ENCODE measurements around the gene HMCN2. TPM values are rescaled to one million over a fixed set of nuclear protein-coding genes. Genes with fewer than 3 reads are reported as not detected.

HMCN2 gene
- polyA plus RNA-seq, 1 of the 3 experiments (the other 2 are of a cell fraction) = 0.15 TPM

GRCh38 chr9:130414910-130415746 is 149.6 kb downstream of the HMCN2 start (continued):
- TF ChIP-seq SMC3 (IDR thresholded peaks at IDR 0.05; ENCODE audit: low read depth, low read length) (no peak), CTCF (IDR thresholded peaks at IDR 0.05) (no peak), PBX3 (IDR thresholded peaks at IDR 0.05) (0 out of 2 replicates have a peak, but pooled peaks have one; percentile 8), JUND (IDR thresholded peaks at IDR 0.05) (no peak), SIN3A (IDR thresholded peaks at IDR 0.05; ENCODE audit: borderline replicate concordance, low read depth, low read length) (no peak), ELF1 (IDR thresholded peaks at IDR 0.05) (no peak), MEF2A (IDR thresholded peaks at IDR 0.05; ENCODE audit: borderline replicate concordance, low read depth) (no peak), GATA2 (CRISPR knock-in tag; IDR thresholded peaks at IDR 0.05) (no peak; the same call in 1 of the 2 replicates)

DNA sequence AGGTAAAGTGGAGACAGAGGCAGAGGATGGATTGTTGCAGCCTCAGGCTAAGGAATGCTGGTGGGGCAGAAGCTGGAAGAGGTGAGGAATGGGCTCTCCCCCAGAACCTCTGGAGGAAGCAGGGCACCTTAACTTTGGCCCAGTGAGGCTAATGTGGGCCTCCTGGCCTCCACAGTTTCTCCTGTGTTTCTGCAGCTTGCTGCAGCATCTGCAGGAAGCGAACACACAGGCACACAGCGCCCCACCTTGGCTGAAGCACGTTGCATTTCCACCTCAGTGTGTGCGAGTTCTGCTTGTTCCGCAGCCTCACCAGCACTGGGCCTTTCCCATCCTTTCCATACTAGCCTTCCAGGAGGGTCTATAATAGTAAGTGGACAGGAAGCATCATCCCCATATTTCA is 152.0 kb downstream of the HMCN2 start:
- no peak overlapping the region for H3K4me2 ChIP-seq
- ChIA-PET CTCF (no interaction called here), POLR2A (no interaction called here)
- peaks cover 6% of the 10 kb centered on the region for H3F3A ChIP-seq (replicated peaks; ENCODE audit: insufficient read depth)
- 88% methylated on average over 4 of the region's 5 CpGs for WGBS (ENCODE audit: low lambda C conversion rate)
- no peak overlapping the region; a peak in 1 of 4 replicates for H3K27ac ChIP-seq (ENCODE audit: low read depth in 2 of 2, low read length in 1 of 2)
- no peaks in the 10 kb centered on the region for H3K79me2 ChIP-seq (ENCODE audit: insufficient read depth)
- H3K9ac ChIP-seq = no peak overlapping the region
- 0 out of 2 replicates have a peak, but pooled peaks cover 4% of the 10 kb centered on the region for H3K27me3 ChIP-seq (ENCODE audit: insufficient read depth)
- H3K9me3 ChIP-seq = no peaks in the 10 kb centered on the region
- no peak overlapping the region for H2AFZ ChIP-seq (ENCODE audit: low read depth)
- peaks cover 15 to 36% of the 10 kb centered on the region in 2 experiments; a peak in 3 of 4 replicates for H3K4me1 ChIP-seq (ENCODE audit: control insufficient read depth in 1 of 2, insufficient read depth in 2 of 2, low read depth in 1 of 2, low read length in 1 of 2)
- H3K9me2 ChIP-seq = no peaks in the 10 kb centered on the region
- no peak for DNase-seq
- H3K36me3 ChIP-seq (replicated peaks in 1 of 2; ENCODE audit: control insufficient read depth in 1 of 2, insufficient read depth in 2 of 2, low read length in 1 of 2) = no peaks in the 10 kb centered on the region
- H3K4me3 ChIP-seq (ENCODE audit: low read depth in 2 of 2, low read length in 1 of 2) = no peak overlapping the region
- H4K20me1 ChIP-seq (ENCODE audit: insufficient read depth) = no peaks in the 10 kb centered on the region
- TF ChIP-seq FOXJ3 (CRISPR knock-in tag; IDR thresholded peaks at IDR 0.05) (no peak), RAD21 (IDR thresholded peaks at IDR 0.05; ENCODE audit: low read length) (peak; percentile 41), SMC3 (IDR thresholded peaks at IDR 0.05; ENCODE audit: low read depth, low read length) (no peak)

DNA sequence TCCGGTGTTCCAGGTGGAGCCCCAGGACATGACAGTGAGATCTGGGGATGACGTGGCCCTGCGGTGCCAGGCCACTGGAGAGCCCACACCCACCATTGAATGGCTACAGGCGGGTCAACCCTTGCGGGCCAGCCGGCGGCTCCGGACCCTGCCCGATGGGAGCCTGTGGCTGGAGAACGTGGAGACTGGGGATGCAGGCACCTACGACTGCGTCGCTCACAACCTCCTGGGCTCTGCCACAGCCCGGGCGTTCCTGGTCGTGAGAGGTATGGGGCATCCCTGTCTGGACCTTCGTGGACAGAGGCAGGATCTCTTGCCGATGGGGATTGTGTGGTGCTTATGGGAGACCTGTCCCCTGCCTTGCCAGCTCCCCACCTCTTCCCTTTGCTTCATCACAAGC is 153.2 kb downstream of the HMCN2 start:
- Histone ChIP-seq H3F3A (replicated peaks; ENCODE audit: insufficient read depth) (peaks cover 6% of the 10 kb centered on the region), H4K20me1 (ENCODE audit: insufficient read depth) (no peaks in the 10 kb centered on the region), H3K9me2 (no peaks in the 10 kb centered on the region), H3K79me2 (ENCODE audit: insufficient read depth) (no peaks in the 10 kb centered on the region), H3K36me3 (replicated peaks in 1 of 2; ENCODE audit: control insufficient read depth in 1 of 2, insufficient read depth in 2 of 2, low read length in 1 of 2) (no peaks in the 10 kb centered on the region), H3K9ac (no peak overlapping the region), H3K4me2 (no peak overlapping the region), H3K27ac (ENCODE audit: low read depth in 2 of 2, low read length in 1 of 2) (peak overlapping the region in 1 of 2 experiments; percentile 9; a peak in 1 of 4 replicates), H3K4me3 (ENCODE audit: low read depth in 2 of 2, low read length in 1 of 2) (no peak overlapping the region), H3K9me3 (no peaks in the 10 kb centered on the region), H3K27me3 (ENCODE audit: insufficient read depth) (no peaks in the 10 kb centered on the region; the same call in 1 of the 2 replicates), H3K4me1 (ENCODE audit: control insufficient read depth in 1 of 2, insufficient read depth in 2 of 2, low read depth in 1 of 2, low read length in 1 of 2) (peaks cover 21 to 48% of the 10 kb centered on the region in 2 experiments), H2AFZ (ENCODE audit: low read depth) (no peak overlapping the region)
- ChIA-PET CTCF (no interaction called here), POLR2A (no interaction called here)
- 71% methylated on average over 3 of the region's 18 CpGs for WGBS (ENCODE audit: low lambda C conversion rate)
- DNase-seq = no peak
- TF ChIP-seq, protein P1, sequence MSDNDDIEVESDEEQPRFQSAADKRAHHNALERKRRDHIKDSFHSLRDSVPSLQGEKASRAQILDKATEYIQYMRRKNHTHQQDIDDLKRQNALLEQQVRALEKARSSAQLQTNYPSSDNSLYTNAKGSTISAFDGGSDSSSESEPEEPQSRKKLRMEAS (IDR thresholded peaks at IDR 0.05; ENCODE audit: low read depth) = no peak
- TF ChIP-seq FOXM1 (IDR thresholded peaks at IDR 0.05; ENCODE audit: low read depth) (no peak), YY1 (IDR thresholded peaks at IDR 0.05; ENCODE audit: low read depth) (no peak), REST (IDR thresholded peaks at IDR 0.05; ENCODE audit: low read depth, low read length) (no peak), RXRA (IDR thresholded peaks at IDR 0.05; ENCODE audit: borderline replicate concordance, low read depth) (no peak), SIN3A (IDR thresholded peaks at IDR 0.05; ENCODE audit: borderline replicate concordance, low read depth, low read length) (no peak), IRF3 (IDR thresholded peaks at IDR 0.05; ENCODE audit: low read depth, low read length) (no peak)
